Measurements from ENCODE around the gene TPM1. TPM values are rescaled to one million over a fixed set of nuclear protein-coding genes. Genes with fewer than 3 reads are reported as not detected.

TPM1 gene
- total RNA-seq, 1 experiment from 2014 or later, result 748 TPM

GRCh38 chr15:63061975-63062374, 19.4 kb downstream of the TPM1 start:
- no peak overlapping the region for H3K9ac ChIP-seq (ENCODE audit: extremely low read depth, insufficient read length, low read length)
- no peaks in the 10 kb centered on the region for H3K4me1 ChIP-seq (ENCODE audit: insufficient read depth, low read length)
- H4K5ac ChIP-seq (ENCODE audit: insufficient read length, low read depth, low read length), result no peak overlapping the region
- no peak overlapping the region for H3K27ac ChIP-seq (ENCODE audit: insufficient read length, low read depth, low read length)
- no peak for DNase-seq
- no peak overlapping the region for H4K91ac ChIP-seq (ENCODE audit: insufficient read length, low read depth, low read length)
- H4K8ac ChIP-seq (replicated peaks; ENCODE audit: insufficient read length, low read depth, low read length), result no peak overlapping the region
- H3K4me2 ChIP-seq (ENCODE audit: insufficient read depth, insufficient read length, low read length), result no peak overlapping the region
- H3K23me2 ChIP-seq (ENCODE audit: insufficient read length, low read depth, low read length, poor library complexity, severe bottlenecking), result no peaks in the 10 kb centered on the region
- no peaks in the 10 kb centered on the region for H3K79me2 ChIP-seq (ENCODE audit: insufficient read depth, low read length)
- TF ChIP-seq CTCF (conservative IDR thresholded peaks at IDR 0.05), result no peak
- no peaks in the 10 kb centered on the region for H3K79me1 ChIP-seq (ENCODE audit: insufficient read depth, low read depth, low read length, poor library complexity, severe bottlenecking)
- H2BK15ac ChIP-seq (ENCODE audit: low read depth, low read length), result no peak overlapping the region
- H3T11ph ChIP-seq (ENCODE audit: low read length), result no peak overlapping the region
- Mint-ChIP-seq H3K4me1 (peaks cover 7 to 8% of the 10 kb centered on the region in 2 experiments), H3K27ac (no peak overlapping the region), H3K9me3 (no peaks in the 10 kb centered on the region), H3K36me3 (ENCODE audit: insufficient read depth in 1 of 3, low read depth in 3 of 3) (peaks cover 54 to 98% (median 96%) of the 10 kb centered on the region in 3 experiments; a peak in 6 of 7 replicates), H3K4me3 (no peak overlapping the region), H3K27me3 (ENCODE audit: low read depth) (no peaks in the 10 kb centered on the region)
- H2AFZ ChIP-seq (ENCODE audit: low read length), result no peak overlapping the region
- no peak overlapping the region for H2BK20ac ChIP-seq (ENCODE audit: low read depth, low read length, poor library complexity, severe bottlenecking)
- WGBS (ENCODE audit: extremely low coverage, insufficient read length, low lambda C conversion rate), result no CpG with 5 or more reads among the region's 4 CpGs
- no peak overlapping the region for H2BK5ac ChIP-seq (ENCODE audit: insufficient read length, low read length)
- H3K56ac ChIP-seq (ENCODE audit: insufficient read length, low read depth, low read length), result no peak overlapping the region
- no peaks in the 10 kb centered on the region for H4K20me1 ChIP-seq (ENCODE audit: control insufficient read depth, insufficient read depth, insufficient read length)
- no peak overlapping the region for H3K4ac ChIP-seq (ENCODE audit: low read depth, low read length)
- H3K14ac ChIP-seq (ENCODE audit: insufficient read depth, low read length), result no peak overlapping the region
- H3K23ac ChIP-seq (ENCODE audit: insufficient read length, low read depth, low read length), result no peak overlapping the region
- H2BK120ac ChIP-seq (ENCODE audit: low read depth, low read length, poor library complexity, severe bottlenecking), result no peak overlapping the region
- no peak overlapping the region for H2BK12ac ChIP-seq (ENCODE audit: insufficient read length, low read depth, low read length)
- no peaks in the 10 kb centered on the region for H3K27me3 ChIP-seq (ENCODE audit: insufficient read depth, low read length)
- H3K18ac ChIP-seq (ENCODE audit: insufficient read length, low read depth, low read length), result no peak overlapping the region
- H3K9me3 ChIP-seq (ENCODE audit: control insufficient read depth, low read depth, low read length), result no peaks in the 10 kb centered on the region
- H2AK5ac ChIP-seq (ENCODE audit: insufficient read length, low read length), result no peak overlapping the region

Measured in H9 (cell line).